A673 (cell line): Measurements from ENCODE around the gene TRPC4.

ENCODE experiments used
- EZH2 ChIP-seq: fragments of 200-600 bp; sonication (generic); IDR thresholded peaks from 2 replicates; pipeline ENCODE4 v1.6.1; 2017; ENCODE audit warnings: borderline replicate concordance, low read depth, mild to moderate bottlenecking, mixed read lengths, antibody characterized with exemption, low read length; ENCODE audit not compliant: poor library complexity, severe bottlenecking
- TF ChIP-seq, protein P1 (sequence below): fragments of 300-800, 200-600 bp; sonication (generic); conservative IDR thresholded peaks from 2 replicates; pipeline ENCODE4 v1.5.1; 2017; ENCODE audit warnings: low read depth, mild to moderate bottlenecking, antibody characterized with exemption, low read length, moderate library complexity, mixed read lengths

- no peak for TF ChIP-seq EZH2
- TF ChIP-seq, protein P1, sequence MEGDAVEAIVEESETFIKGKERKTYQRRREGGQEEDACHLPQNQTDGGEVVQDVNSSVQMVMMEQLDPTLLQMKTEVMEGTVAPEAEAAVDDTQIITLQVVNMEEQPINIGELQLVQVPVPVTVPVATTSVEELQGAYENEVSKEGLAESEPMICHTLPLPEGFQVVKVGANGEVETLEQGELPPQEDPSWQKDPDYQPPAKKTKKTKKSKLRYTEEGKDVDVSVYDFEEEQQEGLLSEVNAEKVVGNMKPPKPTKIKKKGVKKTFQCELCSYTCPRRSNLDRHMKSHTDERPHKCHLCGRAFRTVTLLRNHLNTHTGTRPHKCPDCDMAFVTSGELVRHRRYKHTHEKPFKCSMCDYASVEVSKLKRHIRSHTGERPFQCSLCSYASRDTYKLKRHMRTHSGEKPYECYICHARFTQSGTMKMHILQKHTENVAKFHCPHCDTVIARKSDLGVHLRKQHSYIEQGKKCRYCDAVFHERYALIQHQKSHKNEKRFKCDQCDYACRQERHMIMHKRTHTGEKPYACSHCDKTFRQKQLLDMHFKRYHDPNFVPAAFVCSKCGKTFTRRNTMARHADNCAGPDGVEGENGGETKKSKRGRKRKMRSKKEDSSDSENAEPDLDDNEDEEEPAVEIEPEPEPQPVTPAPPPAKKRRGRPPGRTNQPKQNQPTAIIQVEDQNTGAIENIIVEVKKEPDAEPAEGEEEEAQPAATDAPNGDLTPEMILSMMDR, result no peak
Observed at GRCh38 chr13:37617173-37617572, 252.4 kb downstream of the TRPC4 start.
